Peyer's patch (tissue), 4 donors: Measurements from ENCODE around the gene CDHR2.
A peak's percentile ranks its signal among the peaks of the same experiment; 100 is the strongest.

Source experiments
- CTCF ChIP-seq, 6 experiments: fragments of 450-650 bp in 4 of 6; fragments of 200-600 bp in 2 of 6; sonication (generic) in 1 of 6; IDR thresholded peaks; one replicate each; pipeline ENCODE4 v1.5.1; 2017 to 2019; ENCODE audit warnings: antibody characterized with exemption in 6 of 6, mild to moderate bottlenecking in 3 of 6, moderate library complexity in 1 of 6
- POLR2A ChIP-seq, 2 donors: fragments of 450-650 bp; IDR thresholded peaks; one replicate each; pipeline ENCODE4 v1.5.1; 2017; ENCODE audit warnings: antibody characterized with exemption in 2 of 2, mild to moderate bottlenecking in 2 of 2, moderate library complexity in 2 of 2

DNA sequence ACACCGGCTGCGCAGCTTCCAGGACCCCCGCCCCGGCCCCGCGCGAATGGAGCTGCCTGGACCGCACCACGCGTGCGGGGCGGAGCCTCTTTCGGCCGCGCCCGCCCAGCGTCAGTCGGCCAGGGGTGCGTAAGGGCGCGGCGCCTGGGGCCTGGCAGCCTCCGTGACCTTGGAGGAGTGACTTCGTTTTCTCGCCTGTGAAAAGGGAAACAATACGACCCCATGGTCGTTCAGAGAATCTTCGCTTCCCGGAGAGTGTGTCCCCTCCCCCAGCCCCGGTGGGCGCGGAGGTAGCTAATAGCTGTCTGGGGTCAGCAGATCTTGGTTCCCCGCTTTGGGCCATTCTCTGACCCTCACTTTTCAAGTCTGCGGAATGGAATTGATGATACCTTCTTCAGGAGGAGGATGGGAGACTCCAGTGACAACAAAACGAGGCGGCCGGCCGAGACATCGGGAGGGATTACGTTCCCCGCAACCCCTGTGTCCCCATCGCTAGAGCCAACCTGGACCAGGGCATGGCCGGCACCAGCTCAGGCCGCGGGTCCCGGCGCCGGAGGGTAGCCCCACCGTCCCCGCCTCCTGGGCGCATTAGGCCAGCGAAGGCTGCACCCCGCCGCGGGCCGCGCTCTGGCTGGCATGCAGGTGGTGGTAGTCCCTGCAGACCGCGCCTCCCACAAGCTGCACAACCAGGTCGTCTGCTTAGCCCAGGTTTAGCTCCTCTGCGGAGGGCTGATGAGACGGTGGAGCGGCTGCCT is 5.5 kb upstream of the CDHR2 start:
- no peak for TF ChIP-seq CTCF (IDR thresholded peaks at IDR 0.05)
- TF ChIP-seq POLR2A (IDR thresholded peaks at IDR 0.05) = peak; percentile 77 to 97
